Inflammatory macrophage (primary cell): Measurements from ENCODE around the gene ARHGEF12.

Experiments
- DNase-seq, 2 donors: peaks; one replicate each; pipeline ENCODE4 v3.0.0-alpha.2; 2020 to 2022

ARHGEF12 gene

GRCh38 chr11:120432056-120433018 is 96.1 kb downstream of the ARHGEF12 start:
- DNase-seq: peak; percentile 57 to 65

DNA sequence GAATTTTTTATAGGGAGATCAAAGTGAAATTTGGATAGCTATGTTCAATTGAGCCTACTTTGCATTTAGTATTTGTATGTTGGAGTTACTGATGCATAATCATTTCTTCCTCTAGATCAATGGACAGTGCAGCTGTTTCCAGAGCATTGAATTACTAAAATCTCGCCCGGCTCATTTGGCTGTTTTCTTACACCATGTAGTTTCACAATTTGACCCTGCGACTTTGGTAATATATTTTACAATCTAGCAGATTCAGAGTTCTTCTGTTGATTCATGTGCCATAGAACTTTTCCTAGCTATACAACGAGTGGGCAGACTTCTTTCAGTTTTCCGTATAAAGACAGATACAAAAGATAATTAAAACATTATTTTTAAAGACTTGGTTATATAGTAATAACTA is 105.4 kb downstream of the ARHGEF12 start:
- no peak for DNase-seq

GRCh38 chr11:120442031-120442430 is 105.8 kb downstream of the ARHGEF12 start:
- no peak for DNase-seq

- DNase-seq: no peak
Measured at GRCh38 chr11:120446802-120447201, 110.6 kb downstream of the ARHGEF12 start.

DNA sequence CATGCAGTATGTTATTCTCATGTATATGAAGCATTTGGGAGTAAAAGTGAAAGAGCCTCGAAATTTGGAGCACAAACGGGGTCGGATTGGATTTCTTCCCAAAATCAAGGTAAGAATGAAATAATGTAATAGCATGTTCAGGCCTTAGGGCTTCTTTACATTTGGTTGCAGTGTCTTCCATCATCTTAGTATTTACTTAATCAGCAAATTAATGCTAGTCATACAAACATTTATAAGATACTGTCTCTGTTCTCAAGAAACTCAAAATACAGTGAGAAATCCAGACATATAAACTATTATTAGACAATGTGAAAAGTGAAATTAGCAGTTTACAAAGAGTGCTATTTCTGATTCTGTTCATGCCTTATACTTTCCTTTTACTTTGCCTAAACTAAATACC is 112.0 kb downstream of the ARHGEF12 start:
- DNase-seq: no peak

DNA sequence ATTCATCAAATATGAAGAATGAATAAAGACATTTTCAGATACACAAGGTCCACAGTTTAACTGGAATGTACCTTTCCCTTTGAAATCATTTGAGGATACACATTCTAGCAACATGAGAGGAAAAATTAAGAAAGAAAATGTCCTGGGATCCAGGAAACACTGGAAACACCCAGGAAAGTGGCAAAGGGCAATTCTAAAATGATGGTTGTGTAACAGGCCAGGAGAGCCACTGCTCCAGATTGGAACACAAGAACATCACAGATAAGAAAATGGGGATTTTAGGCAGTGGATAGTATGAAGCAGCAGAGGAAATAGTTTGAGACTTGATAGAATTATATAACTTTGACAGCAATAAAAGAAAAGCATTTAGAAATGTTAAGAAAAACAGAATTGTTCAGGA is 119.3 kb downstream of the ARHGEF12 start:
- no peak for DNase-seq

DNA sequence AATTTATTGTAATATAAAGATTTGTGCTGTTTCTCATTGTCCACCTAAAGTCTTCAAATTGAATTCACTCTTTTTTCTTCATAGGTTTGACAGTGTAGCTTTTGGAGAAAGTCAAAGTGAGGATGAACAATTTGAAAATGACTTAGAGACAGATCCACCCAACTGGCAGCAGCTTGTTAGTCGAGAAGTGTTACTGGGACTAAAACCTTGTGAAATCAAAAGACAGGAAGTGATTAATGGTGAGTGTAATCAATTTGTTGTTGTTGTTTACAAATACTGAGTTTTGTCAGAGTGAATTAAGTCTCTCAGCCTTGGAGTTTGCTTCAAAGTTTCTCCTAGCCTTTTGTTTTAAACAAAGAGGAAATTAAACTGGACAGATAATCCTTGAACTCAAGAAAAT is 121.8 kb downstream of the ARHGEF12 start:
- no peak for DNase-seq

- DNase-seq: no peak
Measured at GRCh38 chr11:120462825-120463224, 126.6 kb downstream of the ARHGEF12 start.

- DNase-seq: no peak
Measured at GRCh38 chr11:120465921-120466534, 129.8 kb downstream of the ARHGEF12 start.

- DNase-seq: no peak
Measured at GRCh38 chr11:120467627-120468026, 131.4 kb downstream of the ARHGEF12 start.

DNA sequence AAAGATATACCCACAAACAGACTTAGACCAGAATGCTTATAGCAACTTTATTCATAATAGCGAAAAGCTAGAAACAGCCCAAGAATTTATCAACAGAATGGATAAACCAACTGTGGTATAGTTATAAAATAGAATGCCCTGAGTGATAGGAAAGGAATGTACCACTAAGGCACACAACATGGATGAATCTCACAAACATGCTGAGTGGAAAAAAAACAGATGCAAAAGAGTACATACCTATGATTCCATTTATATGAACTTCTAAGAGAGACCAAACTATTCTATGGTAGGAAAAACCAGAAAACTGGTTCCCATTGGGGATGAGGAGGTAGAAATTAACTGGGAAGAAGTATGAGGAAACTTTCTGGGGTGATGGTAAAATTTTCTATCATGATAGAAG is 134.9 kb downstream of the ARHGEF12 start:
- DNase-seq: no peak

DNA sequence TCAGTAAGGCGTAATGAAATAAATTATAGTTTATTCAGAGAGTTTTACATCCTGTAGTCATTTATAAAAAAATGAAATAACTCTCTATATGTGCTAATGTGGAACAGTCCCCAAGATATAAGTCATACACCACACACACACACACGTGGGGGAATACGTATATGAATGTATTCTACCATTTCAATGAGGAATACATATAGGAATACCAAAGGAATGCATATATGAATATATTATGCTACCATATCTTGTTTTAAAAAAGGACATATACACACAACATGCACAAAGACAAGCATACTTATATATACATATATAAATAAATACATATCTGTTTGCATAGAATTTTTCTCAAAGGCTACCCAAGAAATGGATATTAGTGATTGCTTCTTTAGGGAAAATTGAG is 135.8 kb downstream of the ARHGEF12 start:
- DNase-seq: no peak

GRCh38 chr11:120473503-120473902 is 137.3 kb downstream of the ARHGEF12 start:
- DNase-seq: no peak

DNA sequence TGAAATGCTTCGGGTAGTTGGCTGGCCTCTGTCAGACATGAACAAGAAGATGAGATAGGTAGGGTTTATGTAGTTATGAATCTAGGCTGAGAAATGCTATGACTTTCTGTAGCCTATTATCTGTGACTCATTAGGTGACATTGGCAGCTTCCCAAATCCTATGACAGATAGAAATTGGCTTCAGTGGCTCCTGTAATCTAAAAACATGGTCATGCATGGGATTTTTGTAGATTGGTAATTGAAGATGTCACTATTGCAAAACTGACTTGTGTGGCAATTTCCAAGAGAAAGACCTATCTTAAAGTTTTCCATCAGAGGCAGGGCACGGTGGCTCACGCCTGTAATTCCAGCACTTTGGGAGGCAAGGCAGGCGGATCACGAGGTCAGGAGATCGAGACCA is 145.9 kb downstream of the ARHGEF12 start:
- no peak for DNase-seq

DNA sequence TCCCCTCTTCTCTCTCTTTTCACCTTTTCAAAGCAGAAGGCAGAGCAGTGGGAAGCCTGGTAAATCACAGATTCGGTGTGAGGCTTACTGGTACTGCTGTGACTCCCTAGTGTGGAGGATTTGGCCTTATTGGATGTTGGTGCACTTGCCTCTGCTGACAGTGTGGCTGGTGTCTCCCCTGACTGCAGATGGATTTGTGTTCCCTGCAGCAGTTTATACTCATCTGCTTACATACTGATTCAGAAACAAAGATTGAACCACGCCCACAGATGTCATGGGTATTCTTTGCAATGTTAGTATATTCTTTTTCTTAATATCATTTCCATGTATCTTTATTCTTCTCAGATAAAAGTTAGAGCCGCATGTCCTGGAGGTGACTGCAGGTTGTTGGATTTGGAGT is 148.5 kb downstream of the ARHGEF12 start:
- no peak for DNase-seq

- no peak for DNase-seq
Measured at GRCh38 chr11:120486138-120486537, 149.9 kb downstream of the ARHGEF12 start.

DNA sequence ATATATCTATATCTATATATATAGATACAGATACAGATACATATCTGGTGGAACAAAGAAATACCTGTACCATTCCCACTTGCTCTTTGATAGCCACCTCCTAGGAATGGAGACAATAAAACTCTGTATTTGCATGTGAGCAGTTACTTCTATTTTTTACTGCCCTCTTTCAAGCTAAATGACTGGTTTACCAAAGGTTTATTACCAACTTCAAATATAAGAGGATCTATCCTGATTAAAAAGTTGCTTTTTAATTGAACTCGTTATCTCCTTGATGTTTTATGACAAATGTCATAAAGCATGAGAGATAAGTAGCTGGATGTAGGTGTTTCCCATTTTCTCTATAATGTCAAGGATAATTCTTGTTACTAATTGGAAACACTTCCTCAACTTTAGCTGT is 153.6 kb downstream of the ARHGEF12 start:
- DNase-seq: no peak

DNA sequence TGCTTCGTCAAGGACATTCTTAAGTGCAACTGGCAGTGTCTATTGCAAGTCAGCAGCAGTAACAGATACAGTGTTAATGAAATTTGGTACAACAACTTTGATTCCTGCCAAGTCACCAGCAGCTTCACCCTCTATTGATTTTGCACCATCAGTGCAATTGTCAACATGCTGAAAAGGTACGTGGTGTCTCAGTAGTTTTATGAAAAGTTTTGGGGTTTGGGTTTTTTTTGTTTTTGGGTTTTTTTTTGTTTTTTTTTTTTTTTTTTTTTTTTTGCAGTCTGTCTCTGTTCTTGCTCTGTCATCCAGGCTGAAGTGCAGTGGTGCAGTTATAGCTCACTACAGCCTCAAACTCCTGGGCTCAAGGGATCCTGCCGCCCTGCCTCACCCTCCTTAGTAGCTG is 156.3 kb downstream of the ARHGEF12 start:
- DNase-seq: no peak

- DNase-seq: no peak
Measured at GRCh38 chr11:120494595-120494994, 158.4 kb downstream of the ARHGEF12 start.

GRCh38 chr11:120499088-120499487 is 162.9 kb downstream of the ARHGEF12 start:
- no peak for DNase-seq

DNA sequence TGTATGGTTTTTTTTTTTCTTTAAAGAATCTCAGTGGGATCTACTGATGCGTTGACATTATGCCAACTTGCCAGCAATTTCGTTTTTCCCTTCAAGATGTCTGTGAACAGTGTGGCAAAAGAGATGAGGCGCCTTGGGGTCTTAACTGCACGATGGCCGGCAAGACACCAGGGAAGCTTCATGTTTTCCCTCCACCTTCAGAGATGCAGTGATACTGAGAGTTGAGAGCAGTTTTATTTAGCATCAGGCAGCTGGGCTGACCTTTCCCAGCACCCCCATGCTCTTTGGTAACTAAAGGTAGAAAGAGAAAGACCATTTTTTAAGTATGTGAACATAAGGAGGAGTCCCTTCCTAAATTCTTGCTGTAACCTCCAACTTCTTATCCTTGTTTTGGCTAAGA is 163.6 kb downstream of the ARHGEF12 start:
- no peak for DNase-seq

- DNase-seq: no peak
Measured at GRCh38 chr11:120500414-120501071, 164.3 kb downstream of the ARHGEF12 start.

- DNase-seq: no peak
Measured at GRCh38 chr11:120501440-120501839, 165.2 kb downstream of the ARHGEF12 start.
